Inferior parietal cortex (tissue), 1 donor: ENCODE results near the gene TAF11.
"Not testable (repeated sequence)": the region's sequence is repeated elsewhere in the genome, so short reads cannot be mapped to it uniquely, and the experiment has no call there.

Experiments used
- DNase-seq: peaks from one replicate; pipeline ENCODE4 v3.0.0-alpha.2; 2016; ENCODE audit errors: extremely low spot score

Gene TAF11

DNA sequence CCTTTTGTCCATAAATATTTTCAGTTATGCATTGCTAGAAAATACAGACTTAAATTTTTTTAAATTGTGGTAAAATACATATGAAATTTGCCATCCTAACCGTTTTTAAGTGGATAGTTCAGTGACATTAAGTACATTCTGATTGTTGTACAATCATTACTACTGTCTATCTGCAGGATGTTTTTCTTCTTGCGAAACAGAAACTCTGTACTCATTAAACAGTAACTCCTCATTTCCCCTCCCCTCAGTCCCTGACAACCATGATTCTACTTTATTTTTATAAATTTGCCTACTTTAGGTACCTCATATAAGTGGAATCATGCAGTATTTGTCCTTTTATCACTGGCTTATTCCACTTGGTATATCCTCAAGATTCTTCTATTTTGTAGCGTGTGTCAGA, 21.3 kb downstream of the TAF11 start:
- no peak for DNase-seq

DNA sequence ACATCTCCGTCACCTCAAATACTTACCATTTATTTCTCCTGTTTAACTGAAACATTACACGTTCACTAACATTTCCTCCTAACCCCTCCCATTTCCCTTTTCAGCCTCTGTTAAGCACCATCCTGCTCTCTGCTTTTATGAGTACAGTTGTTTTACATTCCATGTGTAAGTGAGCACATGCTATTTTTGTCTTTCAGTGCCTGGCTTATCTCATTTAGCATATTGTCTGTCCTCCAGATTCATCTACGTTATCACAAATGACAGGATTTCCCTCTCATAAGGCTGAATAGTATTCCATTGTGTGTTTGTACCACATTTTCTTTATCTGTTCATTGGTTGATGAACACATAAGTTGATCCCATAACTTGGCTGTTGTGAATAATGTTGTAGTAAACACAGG, 22.7 kb downstream of the TAF11 start:
- peak; percentile 22 for DNase-seq

GRCh38 chr6:34864007-34864406, 23.8 kb downstream of the TAF11 start:
- no peak for DNase-seq

- DNase-seq, result no peak
These were observed 27.1 kb downstream of the TAF11 start for GRCh38 chr6:34860776-34861175.

- no peak for DNase-seq
These were observed 27.9 kb downstream of the TAF11 start for GRCh38 chr6:34859951-34860350.

DNA sequence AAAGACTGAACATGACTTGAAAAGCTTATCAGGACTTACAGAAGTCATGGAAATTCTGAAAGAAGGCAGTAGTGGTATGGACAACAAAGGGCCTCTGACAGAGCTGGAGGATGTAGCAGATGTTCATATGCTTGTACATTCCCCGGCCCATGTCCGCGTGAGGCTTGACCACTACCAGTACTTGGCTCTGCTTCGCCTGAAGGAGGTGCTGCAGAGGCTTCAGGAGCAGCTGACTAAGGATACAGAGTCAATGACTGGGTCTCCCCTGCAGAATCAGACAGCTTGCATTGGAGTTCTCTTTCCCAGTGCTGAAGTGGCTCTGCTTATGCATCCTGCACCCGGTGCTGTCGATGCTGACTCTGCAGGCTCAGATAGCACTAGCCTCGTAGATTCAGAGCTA, 29.2 kb downstream of the TAF11 start:
- no peak for DNase-seq

DNA sequence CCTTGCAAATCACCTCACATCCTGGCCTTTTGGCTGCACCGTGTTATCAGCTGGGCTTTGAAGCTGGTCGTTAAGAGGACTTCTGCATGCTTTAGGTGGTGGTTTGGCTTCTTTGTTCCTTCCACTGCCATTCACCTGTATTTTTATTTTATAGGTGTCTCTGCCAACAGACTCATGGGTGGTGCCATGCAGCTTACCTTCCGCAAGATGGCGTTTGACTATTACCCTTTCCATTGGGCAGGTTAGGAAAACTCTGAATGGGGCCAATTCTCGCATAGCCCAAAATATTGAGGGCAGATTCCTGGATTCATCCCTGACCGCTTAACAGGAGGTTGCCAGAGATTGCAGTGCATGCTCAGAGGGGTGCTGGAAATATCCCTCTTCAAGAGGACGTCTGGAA, 32.4 kb downstream of the TAF11 start:
- no peak for DNase-seq

GRCh38 chr6:34852406-34853085, 35.3 kb downstream of the TAF11 start:
- DNase-seq, result no peak

GRCh38 chr6:34851361-34851760, 36.5 kb downstream of the TAF11 start:
- DNase-seq, result no peak

DNA sequence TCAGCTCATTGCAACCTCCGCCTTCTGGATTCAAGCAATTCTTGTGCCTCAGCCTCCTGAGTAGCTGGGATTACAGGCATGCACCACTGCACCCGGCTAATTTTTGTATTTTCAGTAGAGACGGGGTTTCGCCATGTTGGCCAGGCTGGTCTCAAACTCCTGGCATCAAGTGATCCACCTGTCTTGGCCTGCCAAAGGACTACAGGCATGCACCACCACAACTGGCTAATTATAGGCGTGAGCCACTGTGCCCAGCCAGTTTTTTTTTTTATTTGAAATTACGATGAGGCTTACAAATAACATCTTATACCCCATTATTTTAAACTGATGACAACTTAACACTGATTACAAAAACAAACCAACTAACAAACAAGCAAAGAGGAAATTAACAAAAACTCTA, 38.8 kb downstream of the TAF11 start:
- DNase-seq, result not testable (repeated sequence)

GRCh38 chr6:34839666-34840352, 48.0 kb downstream of the TAF11 start:
- no peak for DNase-seq

DNA sequence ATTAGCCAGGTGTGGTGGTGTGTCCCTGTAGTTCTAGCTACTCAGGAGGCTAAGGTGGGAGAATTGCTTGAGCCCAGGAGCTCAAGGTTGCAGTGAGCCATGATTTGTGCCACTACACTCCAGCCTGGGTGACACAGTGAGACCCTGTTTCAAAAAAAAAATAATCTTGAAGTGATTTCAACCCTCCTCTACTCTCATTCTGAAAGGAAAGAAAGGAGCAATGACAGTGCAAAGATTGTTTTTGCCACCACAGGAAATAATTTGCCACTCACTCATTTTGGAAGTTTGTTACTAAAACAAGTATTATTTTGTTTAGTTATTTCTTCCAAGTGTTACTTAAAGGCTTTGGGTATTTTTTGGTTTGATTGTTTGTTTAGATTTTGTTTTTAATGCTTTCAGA, 50.3 kb downstream of the TAF11 start:
- no peak for DNase-seq

GRCh38 chr6:34836451-34836850, 51.4 kb downstream of the TAF11 start:
- no peak for DNase-seq

DNA sequence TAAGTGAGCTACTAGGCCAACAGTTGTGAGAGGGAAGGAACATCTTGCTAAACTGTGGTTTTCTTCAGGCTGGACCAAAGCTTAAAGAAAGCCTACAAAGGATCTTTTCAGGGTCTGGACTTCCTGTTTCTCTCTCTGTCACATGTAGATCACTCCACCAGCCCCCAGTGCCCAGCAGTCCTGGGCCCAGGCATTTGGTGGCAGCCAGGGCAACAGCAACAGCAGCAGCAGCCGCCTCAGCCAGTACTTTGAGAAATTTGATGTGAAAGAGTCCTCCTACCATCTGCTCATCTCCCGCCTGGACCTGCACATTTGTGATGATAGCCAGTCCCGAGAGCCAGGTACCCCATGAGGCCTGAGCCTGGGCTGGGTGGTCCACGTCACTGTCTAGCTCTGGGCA, 51.8 kb downstream of the TAF11 start:
- DNase-seq, result no peak

DNA sequence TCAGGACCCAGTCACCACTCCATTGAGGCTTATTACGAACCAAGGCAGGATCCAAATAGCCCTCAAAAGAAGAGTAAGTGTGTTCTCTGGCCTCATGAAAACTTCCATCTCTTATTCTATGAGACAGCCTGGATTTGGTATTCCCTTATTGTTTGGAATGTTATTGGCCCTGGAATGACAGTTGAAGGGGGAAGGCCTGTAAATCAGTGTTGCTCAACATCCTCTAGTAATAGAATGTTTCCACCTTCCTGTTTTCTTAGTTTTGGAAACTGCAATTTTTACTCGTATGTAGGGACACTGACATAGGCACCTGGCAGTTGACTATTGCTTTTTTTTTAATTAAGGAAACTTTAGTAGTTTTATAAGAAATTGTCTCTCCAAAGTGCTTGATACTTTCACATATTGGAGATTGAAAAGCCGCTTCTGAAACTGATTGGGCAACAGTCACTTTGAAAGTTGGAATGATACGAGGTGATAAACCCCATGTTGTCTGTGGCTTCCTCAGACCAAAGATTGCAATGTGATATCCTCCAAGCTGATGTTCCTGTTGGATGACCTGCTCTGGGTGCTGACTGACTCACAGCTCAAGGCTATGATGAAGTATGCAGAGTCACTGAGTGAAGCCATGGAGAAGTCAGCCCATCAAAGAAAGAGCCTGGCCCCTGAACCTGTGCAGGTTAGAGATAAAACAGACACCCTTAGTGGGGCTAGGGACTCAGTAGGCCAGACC, 52.9 kb downstream of the TAF11 start:
- no peak for DNase-seq

GRCh38 chr6:34832942-34833341, 54.9 kb downstream of the TAF11 start:
- DNase-seq, result no peak

GRCh38 chr6:34829137-34829536, 58.7 kb downstream of the TAF11 start:
- no peak for DNase-seq
